Astrocyte of the spinal cord (primary cell): ENCODE measurements around the gene KCTD15.

Experiments
- DNase-seq: peaks from one replicate; pipeline ENCODE4 v3.0.0; 2011; ENCODE audit warnings: low read depth, low spot score
- H3K4me3 ChIP-seq: 2 replicates; pipeline ENCODE4 v1.5.1; 2011; ENCODE audit warnings: low read depth, mild to moderate bottlenecking, low read length, moderate library complexity
- in situ Hi-C: cut with HindIII; loops from 2 replicates; pipeline ENCODE4 v1.10.0; 2017; ENCODE audit warnings: low sequenced_read_pairs
- TF ChIP-seq, protein P1 (sequence below): IDR thresholded peaks from 2 replicates; pipeline ENCODE4 v1.5.1; 2012; ENCODE audit warnings: low read depth, mild to moderate bottlenecking, low read length, inconsistent platforms

Gene KCTD15

DNA sequence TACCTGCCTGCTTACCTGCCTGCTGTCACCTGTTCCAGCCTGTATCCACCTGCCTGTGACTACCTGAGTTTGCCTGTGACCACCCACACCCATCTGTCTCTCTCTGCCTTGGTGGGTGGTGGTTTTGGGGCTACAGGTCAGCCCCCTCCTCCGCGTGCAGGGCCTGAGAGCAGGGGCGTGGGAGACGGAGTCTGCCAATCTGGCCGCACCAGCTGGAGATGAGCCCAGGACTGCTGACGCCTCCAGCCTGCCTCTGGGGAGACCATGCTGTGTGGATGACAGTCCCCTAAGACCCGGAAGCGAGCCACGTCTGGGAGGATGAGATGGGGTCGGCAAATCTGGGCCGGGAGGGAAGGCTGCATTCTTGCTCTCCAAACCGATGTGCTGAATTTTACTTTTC lies 15.9 kb upstream of the KCTD15 start:
- no peak for DNase-seq
- TF ChIP-seq, protein P1, sequence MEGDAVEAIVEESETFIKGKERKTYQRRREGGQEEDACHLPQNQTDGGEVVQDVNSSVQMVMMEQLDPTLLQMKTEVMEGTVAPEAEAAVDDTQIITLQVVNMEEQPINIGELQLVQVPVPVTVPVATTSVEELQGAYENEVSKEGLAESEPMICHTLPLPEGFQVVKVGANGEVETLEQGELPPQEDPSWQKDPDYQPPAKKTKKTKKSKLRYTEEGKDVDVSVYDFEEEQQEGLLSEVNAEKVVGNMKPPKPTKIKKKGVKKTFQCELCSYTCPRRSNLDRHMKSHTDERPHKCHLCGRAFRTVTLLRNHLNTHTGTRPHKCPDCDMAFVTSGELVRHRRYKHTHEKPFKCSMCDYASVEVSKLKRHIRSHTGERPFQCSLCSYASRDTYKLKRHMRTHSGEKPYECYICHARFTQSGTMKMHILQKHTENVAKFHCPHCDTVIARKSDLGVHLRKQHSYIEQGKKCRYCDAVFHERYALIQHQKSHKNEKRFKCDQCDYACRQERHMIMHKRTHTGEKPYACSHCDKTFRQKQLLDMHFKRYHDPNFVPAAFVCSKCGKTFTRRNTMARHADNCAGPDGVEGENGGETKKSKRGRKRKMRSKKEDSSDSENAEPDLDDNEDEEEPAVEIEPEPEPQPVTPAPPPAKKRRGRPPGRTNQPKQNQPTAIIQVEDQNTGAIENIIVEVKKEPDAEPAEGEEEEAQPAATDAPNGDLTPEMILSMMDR = no peak
- in situ Hi-C loops = no loop called here
- no peak overlapping the region for H3K4me3 ChIP-seq

- in situ Hi-C loops = no loop called here
- TF ChIP-seq, protein P1 = no peak
- DNase-seq = no peak
Measured at GRCh38 chr19:33781415-33781935, 15.2 kb upstream of the KCTD15 start.

DNA sequence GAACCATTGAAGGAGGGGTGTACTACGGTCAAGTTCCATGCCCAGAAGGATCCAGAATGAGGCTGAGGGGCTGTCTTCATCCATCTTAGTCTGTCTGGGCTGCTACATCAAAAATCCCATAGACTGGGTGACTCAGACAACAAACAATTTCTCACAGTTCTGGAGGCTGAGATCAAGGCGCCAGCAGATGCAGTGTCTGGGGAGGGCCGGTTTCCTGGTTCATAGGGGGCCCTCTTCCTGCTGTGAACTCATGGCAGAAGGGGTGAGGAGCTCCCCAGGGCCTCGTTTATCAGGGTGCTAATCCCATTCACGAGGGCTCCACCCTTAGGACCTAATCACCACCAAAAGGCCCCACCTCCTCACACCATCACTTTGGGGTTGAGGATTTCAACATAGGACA lies 14.7 kb upstream of the KCTD15 start:
- TF ChIP-seq, protein P1 = no peak
- H3K4me3 ChIP-seq = no peak overlapping the region
- in situ Hi-C loops = no loop called here
- peak; percentile 27 for DNase-seq

More at GRCh38 chr19:33781415-33781935, 15.2 kb upstream of the KCTD15 start:
- H3K4me3 ChIP-seq = no peak overlapping the region

- no peak for DNase-seq
- in situ Hi-C loops = no loop called here
- TF ChIP-seq, protein P1 = no peak
- no peak overlapping the region for H3K4me3 ChIP-seq
Measured at GRCh38 chr19:33784432-33784831, 12.2 kb upstream of the KCTD15 start.

DNA sequence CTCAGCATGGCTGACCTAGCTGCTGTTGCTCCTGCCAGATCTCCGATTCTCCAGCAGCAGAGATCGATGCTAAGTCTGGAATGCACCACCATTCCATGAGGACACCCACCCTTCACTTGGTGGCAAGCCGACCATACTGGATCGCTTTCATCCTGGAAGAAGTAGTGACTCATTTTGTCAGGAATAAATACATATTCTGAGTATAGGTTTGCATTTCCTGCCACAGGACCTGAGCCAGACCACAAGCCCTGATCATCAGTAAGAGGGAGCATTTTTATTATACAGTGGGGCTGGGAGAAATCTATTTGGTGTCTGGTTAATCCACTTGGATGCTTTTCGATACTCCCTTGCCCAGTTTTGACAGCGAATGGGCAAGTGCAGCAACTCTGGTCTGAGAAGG lies 10.9 kb upstream of the KCTD15 start:
- TF ChIP-seq, protein P1 = no peak
- in situ Hi-C loops = no loop called here
- peak; percentile 52 for DNase-seq
- no peak overlapping the region for H3K4me3 ChIP-seq

DNA sequence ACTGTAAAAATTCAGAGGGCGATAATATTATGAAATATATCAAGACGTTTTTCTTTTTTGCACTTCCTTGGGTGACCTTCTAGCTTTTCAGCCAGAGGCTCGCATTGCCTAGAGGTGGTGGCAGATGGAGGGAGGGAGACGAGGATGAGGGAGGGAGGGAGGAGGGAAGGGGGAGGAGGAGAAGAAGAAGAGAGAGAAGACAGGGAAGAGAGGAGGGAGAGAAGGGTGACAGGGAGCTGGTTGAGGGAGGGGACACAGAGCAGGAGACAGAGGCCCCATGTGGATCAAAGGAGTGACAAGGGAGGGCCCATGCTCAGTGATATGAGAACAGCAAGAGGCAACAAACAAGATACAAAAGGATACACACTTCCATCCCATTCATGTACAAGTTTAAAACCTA lies 8.0 kb upstream of the KCTD15 start:
- no peak for DNase-seq
- H3K4me3 ChIP-seq = no peak overlapping the region
- TF ChIP-seq, protein P1 = no peak
- in situ Hi-C loops = no loop called here

DNA sequence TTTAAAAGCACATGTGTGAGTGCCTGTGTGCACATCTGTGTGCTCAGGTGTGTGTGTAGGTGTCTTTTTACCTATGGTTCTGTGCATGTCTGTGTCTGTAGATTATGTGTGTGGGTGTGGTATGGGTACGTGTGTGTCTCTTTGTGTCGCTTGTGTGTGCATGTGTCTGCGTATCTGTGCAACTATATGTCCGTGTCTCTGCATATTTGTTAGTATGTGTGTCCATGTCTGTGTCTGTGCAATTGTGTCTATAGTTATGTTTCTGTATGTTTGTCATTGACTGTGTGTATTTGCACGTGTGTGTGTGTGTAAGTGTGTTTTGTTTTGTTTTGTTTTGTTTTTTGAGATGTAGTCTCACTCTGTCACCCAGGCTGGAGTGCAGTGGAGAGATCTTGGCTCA lies 7.3 kb upstream of the KCTD15 start:
- TF ChIP-seq, protein P1 = no peak
- in situ Hi-C loops = no loop called here
- H3K4me3 ChIP-seq = no peak overlapping the region
- DNase-seq = no peak
